ENCODE measurements around the gene KLHL30.
"Not testable (repeated sequence)": the region's sequence is repeated elsewhere in the genome, so short reads cannot be mapped to it uniquely, and the experiment has no call there.

Gene KLHL30

DNA sequence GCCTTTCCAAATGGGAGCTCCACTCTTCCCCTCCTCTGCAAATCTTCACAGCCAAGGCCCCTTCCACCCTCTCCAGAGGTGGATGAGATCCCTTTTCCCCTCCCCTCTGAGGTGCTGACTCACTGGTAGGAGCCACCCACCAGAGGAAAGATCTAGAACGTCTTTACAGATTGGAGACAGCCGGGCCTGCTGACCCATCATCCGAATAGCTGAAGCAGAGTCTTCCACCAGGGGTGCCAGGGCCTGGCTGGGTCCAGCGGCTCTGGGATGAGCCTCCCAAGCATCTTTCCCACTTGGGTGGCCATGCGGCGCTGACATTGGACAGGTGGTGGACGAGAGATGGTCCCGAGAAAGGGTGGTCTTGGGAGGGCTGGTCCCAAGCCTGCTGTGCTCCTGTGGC, 29.3 kb downstream of the KLHL30 start:
- TF ChIP-seq ZFX (IDR thresholded peaks at IDR 0.05) = no peak
- TF ChIP-seq, protein P1, sequence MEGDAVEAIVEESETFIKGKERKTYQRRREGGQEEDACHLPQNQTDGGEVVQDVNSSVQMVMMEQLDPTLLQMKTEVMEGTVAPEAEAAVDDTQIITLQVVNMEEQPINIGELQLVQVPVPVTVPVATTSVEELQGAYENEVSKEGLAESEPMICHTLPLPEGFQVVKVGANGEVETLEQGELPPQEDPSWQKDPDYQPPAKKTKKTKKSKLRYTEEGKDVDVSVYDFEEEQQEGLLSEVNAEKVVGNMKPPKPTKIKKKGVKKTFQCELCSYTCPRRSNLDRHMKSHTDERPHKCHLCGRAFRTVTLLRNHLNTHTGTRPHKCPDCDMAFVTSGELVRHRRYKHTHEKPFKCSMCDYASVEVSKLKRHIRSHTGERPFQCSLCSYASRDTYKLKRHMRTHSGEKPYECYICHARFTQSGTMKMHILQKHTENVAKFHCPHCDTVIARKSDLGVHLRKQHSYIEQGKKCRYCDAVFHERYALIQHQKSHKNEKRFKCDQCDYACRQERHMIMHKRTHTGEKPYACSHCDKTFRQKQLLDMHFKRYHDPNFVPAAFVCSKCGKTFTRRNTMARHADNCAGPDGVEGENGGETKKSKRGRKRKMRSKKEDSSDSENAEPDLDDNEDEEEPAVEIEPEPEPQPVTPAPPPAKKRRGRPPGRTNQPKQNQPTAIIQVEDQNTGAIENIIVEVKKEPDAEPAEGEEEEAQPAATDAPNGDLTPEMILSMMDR (conservative IDR thresholded peaks at IDR 0.05) = no peak
- H3K27ac ChIP-seq = no peak overlapping the region

DNA sequence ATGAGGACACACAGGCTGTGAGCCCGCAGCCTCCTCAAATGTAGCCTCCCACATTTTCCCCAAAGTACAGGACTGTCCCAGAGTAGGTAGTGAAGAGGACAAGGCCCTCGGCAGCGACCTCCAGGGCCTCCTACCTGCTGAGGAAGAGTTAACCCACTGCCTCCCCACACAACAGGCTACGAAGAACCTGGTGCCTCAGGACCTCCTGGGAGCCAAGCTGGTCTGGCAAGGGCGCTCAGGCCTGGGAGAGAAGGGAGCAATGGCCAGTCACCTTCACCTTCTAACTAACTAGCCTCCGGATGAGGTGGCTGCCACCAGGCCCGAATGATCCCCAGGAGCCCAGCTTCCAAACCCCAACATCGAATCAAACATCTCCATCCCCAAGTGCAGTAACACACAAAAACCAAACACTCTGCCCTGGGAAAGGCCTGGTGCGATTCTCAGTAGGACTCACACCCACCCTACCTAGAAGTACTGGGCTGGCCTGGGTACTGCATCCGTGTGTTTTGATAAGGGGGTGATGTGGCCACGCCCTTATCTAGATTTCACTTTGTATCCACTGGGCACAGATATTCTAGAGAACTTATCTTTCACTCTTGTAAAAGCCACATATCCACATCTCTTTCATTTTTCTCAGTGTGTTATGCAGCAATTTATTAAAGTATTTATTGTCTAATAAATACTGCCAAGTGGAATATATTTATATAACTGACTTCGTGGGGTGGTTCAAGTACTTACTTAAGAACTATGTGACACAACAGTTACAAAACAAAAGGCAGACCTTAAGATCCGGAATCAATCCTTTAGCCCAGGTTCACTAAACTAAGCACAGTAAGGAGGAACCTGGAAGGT, 30.0 kb downstream of the KLHL30 start:
- no peak for TF ChIP-seq ZFX (IDR thresholded peaks at IDR 0.05)
- TF ChIP-seq, protein P1 (conservative IDR thresholded peaks at IDR 0.05) = no peak

DNA sequence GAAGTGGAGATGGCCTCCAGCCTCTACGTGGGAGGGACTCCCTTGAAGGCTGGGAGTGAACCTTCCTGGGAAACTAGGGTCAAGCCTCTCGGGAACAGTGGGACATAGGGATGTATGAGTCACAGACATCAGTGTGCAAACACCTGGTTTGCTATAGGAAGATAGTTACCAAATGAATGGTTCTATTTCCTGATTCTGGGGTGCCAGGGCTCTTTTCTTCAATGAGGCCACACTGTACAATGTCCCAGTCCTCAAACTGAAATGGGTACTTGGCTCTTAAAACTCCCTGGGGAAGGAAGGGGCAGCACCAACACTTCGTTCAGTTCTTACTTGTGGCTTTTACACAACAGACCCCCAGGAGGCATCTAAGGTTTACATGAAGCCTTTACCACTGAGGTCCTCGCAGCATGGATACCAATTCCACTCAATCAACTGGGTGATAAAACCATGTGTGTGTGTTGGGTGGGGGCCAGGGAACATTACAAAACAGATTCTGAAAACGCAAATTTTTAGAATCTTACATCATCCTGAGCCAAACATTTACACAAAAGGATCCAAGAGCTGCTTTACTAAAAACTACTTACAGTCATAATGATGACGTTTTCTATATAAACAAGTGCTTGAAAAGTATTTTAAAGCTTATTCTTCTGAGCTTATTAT, 30.7 kb downstream of the KLHL30 start:
- TF ChIP-seq ZFX (IDR thresholded peaks at IDR 0.05) = no peak
- TF ChIP-seq, protein P1 (conservative IDR thresholded peaks at IDR 0.05) = no peak
- H3K27ac ChIP-seq = no peak overlapping the region

More for the DNA sequence above, 30.0 kb downstream of the KLHL30 start:
- no peak overlapping the region for H3K27ac ChIP-seq

DNA sequence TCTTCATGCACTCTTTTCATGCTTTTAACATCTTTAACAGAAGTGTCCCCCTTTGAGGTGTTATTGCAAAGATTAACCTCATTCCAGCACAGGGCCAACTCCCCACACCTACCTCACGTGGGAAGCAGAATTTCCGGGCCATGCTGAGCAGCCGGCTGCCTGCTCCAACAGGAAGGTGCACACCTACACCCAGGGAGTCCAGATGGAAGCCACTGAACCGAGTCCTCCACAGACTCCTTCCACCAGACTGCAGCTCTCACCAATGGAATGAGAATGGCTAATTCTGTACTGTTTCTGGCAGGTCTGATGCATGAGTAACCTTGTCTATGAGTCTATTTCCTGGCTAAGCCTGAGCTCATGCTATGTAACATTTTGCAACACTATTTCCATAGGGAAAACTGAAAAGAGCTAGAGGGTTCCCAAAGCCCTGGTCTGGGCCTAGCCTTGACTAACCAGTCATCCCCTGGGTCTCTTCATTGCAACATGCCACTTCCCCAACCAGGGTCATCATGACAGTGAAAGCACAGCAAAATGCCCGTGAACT, 31.3 kb downstream of the KLHL30 start:
- TF ChIP-seq, protein P1 (conservative IDR thresholded peaks at IDR 0.05) = no peak
- no peak for TF ChIP-seq ZFX (IDR thresholded peaks at IDR 0.05)
- peak overlapping the region; percentile 9; the same call in 1 of the 2 replicates for H3K27ac ChIP-seq

DNA sequence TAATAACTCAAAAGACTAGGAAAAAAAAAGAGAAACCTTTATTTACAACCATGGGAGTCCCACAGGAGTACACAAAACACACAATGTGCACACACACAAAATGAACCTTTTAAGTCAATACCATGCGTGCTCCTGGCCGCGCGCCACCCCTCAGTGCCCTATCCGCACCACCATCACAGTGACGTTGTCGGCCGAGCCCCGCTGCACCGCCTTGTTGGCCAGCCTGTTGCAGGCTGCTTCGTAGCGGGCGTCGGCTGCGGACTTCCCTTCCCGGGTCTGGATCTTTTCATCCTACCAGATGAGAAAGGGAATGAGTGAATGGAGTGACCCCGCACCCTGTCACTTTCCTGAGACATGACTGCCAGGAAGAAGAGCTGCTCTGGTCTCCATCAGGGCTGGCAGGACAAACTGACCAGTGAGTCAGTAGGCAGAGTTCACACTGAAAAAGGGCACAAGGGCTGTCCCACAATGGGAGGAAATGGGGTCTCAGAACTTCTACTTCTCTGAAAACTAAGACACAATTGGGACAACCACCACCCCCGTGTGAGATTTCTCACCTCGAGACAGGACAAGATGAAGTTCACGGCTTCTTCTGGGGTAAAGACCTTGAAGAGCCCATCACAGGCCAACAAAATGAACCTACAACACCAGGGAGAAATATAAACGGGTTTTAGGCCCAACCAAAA, 32.1 kb downstream of the KLHL30 start:
- TF ChIP-seq, protein P1 (conservative IDR thresholded peaks at IDR 0.05) = no peak
- TF ChIP-seq ZFX (IDR thresholded peaks at IDR 0.05) = no peak
- H3K27ac ChIP-seq = no peak overlapping the region

DNA sequence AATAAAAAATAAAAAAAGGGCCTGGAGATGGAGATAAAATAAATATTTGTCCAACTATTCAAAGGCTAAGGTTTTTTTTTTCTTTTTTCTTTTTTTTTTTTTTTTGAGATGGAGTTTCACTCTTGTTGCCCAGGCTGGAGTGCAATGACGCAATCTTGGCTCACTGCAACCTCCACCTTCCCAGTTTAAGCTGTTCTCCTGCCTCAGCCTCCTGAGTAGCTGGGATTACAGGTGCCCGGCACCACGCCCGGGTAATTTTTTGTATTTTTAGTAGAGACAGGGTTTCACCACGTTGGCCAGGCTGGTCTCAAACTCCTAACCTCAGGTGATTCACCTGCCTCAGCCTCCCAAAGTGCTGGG, 32.6 kb downstream of the KLHL30 start:
- not testable (repeated sequence) for H3K27ac ChIP-seq

DNA sequence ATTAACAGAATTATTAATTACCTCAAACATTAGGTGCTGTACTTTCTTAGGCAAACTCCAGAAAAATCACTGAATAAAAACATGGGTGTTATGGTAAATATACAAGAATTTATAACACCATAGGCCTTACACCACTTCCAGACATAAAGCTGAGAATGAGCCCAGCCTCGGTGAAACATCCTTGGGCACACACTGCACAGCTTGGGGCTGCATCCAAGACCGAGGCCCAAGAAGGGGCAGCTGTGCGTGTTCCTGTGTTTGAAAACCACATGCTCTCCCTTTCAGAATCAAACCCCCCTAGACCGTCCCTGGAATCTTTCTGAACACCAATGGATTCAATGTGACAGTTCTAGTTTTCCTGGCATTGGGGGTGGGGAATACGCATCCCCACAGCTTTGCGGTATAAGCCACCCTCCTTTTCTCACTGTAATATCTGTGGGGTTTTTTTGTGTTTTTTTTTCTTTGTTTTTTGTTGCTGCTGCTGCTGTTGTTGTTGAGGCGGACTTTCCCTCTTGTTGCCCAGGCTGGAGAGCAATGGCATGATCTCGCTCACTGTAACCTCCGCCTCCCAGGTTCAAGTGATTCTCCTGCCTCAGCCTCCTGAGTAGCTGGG, 33.2 kb downstream of the KLHL30 start:
- no peak for TF ChIP-seq ZFX (IDR thresholded peaks at IDR 0.05)
- TF ChIP-seq, protein P1 (conservative IDR thresholded peaks at IDR 0.05) = no peak
- no peak overlapping the region for H3K27ac ChIP-seq

All from C4-2B (cell line).